Measurements from ENCODE around the gene CNGB1.

- TF ChIP-seq CTCF (IDR thresholded peaks at IDR 0.05): no peak
- no peak for TF ChIP-seq POLR2A (IDR thresholded peaks at IDR 0.05)
These were observed 6.7 kb downstream of the CNGB1 start for GRCh38 chr16:57964157-57964700.

Measured in Peyer's patch (tissue), 4 donors.